SK-N-SH (cell line): ENCODE measurements around the gene TRIP10. TPM values are rescaled to one million over a fixed set of nuclear protein-coding genes. Genes with fewer than 3 reads are reported as not detected.
A peak's percentile ranks its signal among the peaks of the same experiment; 100 is the strongest.

Experiments
- CTCF ChIA-PET: fragments of 300-600, 350-600 bp; formaldehyde crosslinking; extraction: SDS; loops from one replicate; lab custom pipeline; 2021; lab: Yijun Ruan, JAX
- POLR2A ChIA-PET: fragments of 350-600 bp; sonication (Branson Sonifier 250); formaldehyde crosslinking; extraction: SDS; loops from one replicate; lab custom pipeline; 2020; ENCODE audit warnings: antibody characterized with exemption, inconsistent platforms; lab: Yijun Ruan, JAX
- DNase-seq: peaks from one replicate; pipeline ENCODE4 v3.0.0; 2012
- H2AFZ ChIP-seq: fragments of 200-600 bp; sonication (generic); 2 replicates; pipeline ENCODE4 v1.8.1; 2016; ENCODE audit warnings: antibody characterized with exemption, mild to moderate bottlenecking, low read depth
- H3F3A ChIP-seq: fragments of 200-600 bp; sonication (generic); replicated peaks from 2 replicates; pipeline ENCODE3; 2016; ENCODE audit warnings: antibody characterized with exemption, mild to moderate bottlenecking; ENCODE audit not compliant: insufficient read depth
- H3K27ac ChIP-seq, 2 experiments: fragments of 200-500 bp in 1 of 2; fragments of 200-600 bp in 1 of 2; sonication (Bioruptor generic) in 1 of 2; sonication (generic), shearing (Covaris generic) in 1 of 2; 2 replicates each; pipeline versions ENCODE4 v1.5.1 to v1.6.1; 2014 to 2016; ENCODE audit warnings: low read depth in 2 of 2, inconsistent platforms in 1 of 2, low read length in 1 of 2, mild to moderate bottlenecking in 1 of 2, mixed read lengths in 1 of 2
- H3K27me3 ChIP-seq: fragments of 200-600 bp; sonication (generic), shearing (Covaris generic); 2 replicates; pipeline ENCODE4 v1.6.1; 2016; ENCODE audit warnings: mixed run types; ENCODE audit not compliant: insufficient read depth
- H3K36me3 ChIP-seq, 2 experiments: fragments of 200-500 bp in 1 of 2; fragments of 200-600 bp in 1 of 2; sonication (Bioruptor generic) in 1 of 2; sonication (generic) in 1 of 2; replicated peaks in 1 of 2; 2 replicates each; pipeline versions ENCODE3 to v1.5.1; 2014 to 2016; ENCODE audit warnings: low read length in 1 of 2, mild to moderate bottlenecking in 1 of 2; ENCODE audit not compliant: insufficient read depth in 2 of 2, control insufficient read depth in 1 of 2
- H3K4me1 ChIP-seq, 2 experiments: fragments of 200-500 bp in 1 of 2; fragments of 200-600 bp in 1 of 2; sonication (Bioruptor generic) in 1 of 2; sonication (generic), shearing (Covaris generic) in 1 of 2; 2 replicates each; pipeline versions ENCODE4 v1.5.1 to v1.6.1; 2014 to 2016; ENCODE audit warnings: low read depth in 1 of 2, low read length in 1 of 2, mixed run types in 1 of 2; ENCODE audit not compliant: insufficient read depth in 2 of 2, control insufficient read depth in 1 of 2
- H3K4me2 ChIP-seq: fragments of 200-600 bp; sonication (generic), shearing (Covaris generic); 2 replicates; pipeline ENCODE4 v1.6.1; 2017; ENCODE audit warnings: mixed run types
- H3K4me3 ChIP-seq, 2 experiments: fragments of 200-500 bp in 1 of 2; fragments of 200-600 bp in 1 of 2; sonication (Bioruptor generic) in 1 of 2; sonication (generic), shearing (Covaris generic) in 1 of 2; 2 replicates each; pipeline versions ENCODE4 v1.5.1 to v1.8.1; 2014 to 2016; ENCODE audit warnings: low read depth in 2 of 2, inconsistent platforms in 1 of 2, low read length in 1 of 2, mild to moderate bottlenecking in 1 of 2, mixed read lengths in 1 of 2, moderate library complexity in 1 of 2
- H3K79me2 ChIP-seq: fragments of 200-600 bp; sonication (generic); 2 replicates; pipeline ENCODE4 v1.8.1; 2017; ENCODE audit warnings: mild to moderate bottlenecking; ENCODE audit not compliant: insufficient read depth
- H3K9ac ChIP-seq: fragments of 200-600 bp; sonication (generic); 2 replicates; pipeline ENCODE4 v1.6.1; 2017; ENCODE audit warnings: mixed run types
- H3K9me2 ChIP-seq: fragments of 200-600 bp; sonication (generic); 2 replicates; pipeline ENCODE4 v1.6.1; 2017; ENCODE audit warnings: mixed run types
- H3K9me3 ChIP-seq: fragments of 200-600 bp; sonication (generic); 2 replicates; pipeline ENCODE4 v1.6.1; 2017; ENCODE audit warnings: mixed run types, mild to moderate bottlenecking, moderate library complexity
- H4K20me1 ChIP-seq: fragments of 200-600 bp; sonication (generic); 2 replicates; pipeline ENCODE4 v1.6.1; 2017; ENCODE audit warnings: mild to moderate bottlenecking, mixed run types; ENCODE audit not compliant: insufficient read depth
- EP300 ChIP-seq, 2 experiments: IDR thresholded peaks; 2 replicates each; pipeline versions ENCODE4 v1.4.0 to v1.6.1; 2012; ENCODE audit warnings: borderline replicate concordance in 1 of 2, low read depth in 1 of 2, low read length in 1 of 2
- EZH2phosphoT487 ChIP-seq: fragments of 200-600 bp; sonication (generic); IDR thresholded peaks from 2 replicates; pipeline ENCODE4 v1.6.1; 2017; ENCODE audit warnings: low read depth, mixed run types, mild to moderate bottlenecking, antibody characterized with exemption, moderate library complexity, borderline replicate concordance
- JUND ChIP-seq: IDR thresholded peaks from 2 replicates; pipeline ENCODE4 v1.4.0; 2012
- MEF2A ChIP-seq: IDR thresholded peaks from 2 replicates; pipeline ENCODE4 v1.4.0; 2012; ENCODE audit warnings: low read depth, borderline replicate concordance
- NFIC ChIP-seq: IDR thresholded peaks from 2 replicates; pipeline ENCODE4 v1.4.0; 2012; ENCODE audit warnings: borderline replicate concordance
- NRF1 ChIP-seq: IDR thresholded peaks from 2 replicates; pipeline ENCODE4 v1.6.1; 2012; ENCODE audit warnings: low read depth, mild to moderate bottlenecking, low read length
- POLR2AphosphoS5 ChIP-seq: IDR thresholded peaks from 2 replicates; pipeline ENCODE4 v1.6.1; 2012; ENCODE audit warnings: low read depth, low read length
- RFX5 ChIP-seq: IDR thresholded peaks from 2 replicates; pipeline ENCODE4 v1.6.1; 2012; ENCODE audit warnings: mild to moderate bottlenecking, improper control_type of control experiment, low read length
- SIN3A ChIP-seq: IDR thresholded peaks from 2 replicates; pipeline ENCODE4 v1.6.1; 2012; ENCODE audit warnings: low read depth, mild to moderate bottlenecking, low read length, moderate library complexity, borderline replicate concordance
- SMC3 ChIP-seq: IDR thresholded peaks from 2 replicates; pipeline ENCODE4 v1.6.1; 2012; ENCODE audit warnings: low read depth, low read length, improper control_type of control experiment
- TAF1 ChIP-seq: IDR thresholded peaks from 2 replicates; pipeline ENCODE4 v1.6.1; 2012; ENCODE audit warnings: low read depth, mild to moderate bottlenecking, low read length, moderate library complexity, borderline replicate concordance
- TEAD4 ChIP-seq: IDR thresholded peaks from 2 replicates; pipeline ENCODE4 v1.4.0; 2012; ENCODE audit warnings: mild to moderate bottlenecking, borderline replicate concordance; ENCODE audit not compliant: insufficient read depth
- WGBS: methylation state at CpG from one replicate; pipeline ENCODE4 v1.1.6; 2017; ENCODE audit warnings: low lambda C conversion rate; 5-methylcytosine and 5-hydroxymethylcytosine counted together
- polyA plus RNA-seq, 3 experiments: library from polyadenylated mRNA; depleted of rRNA; stranded (reverse); fragments of >200 nt; gene quantifications; 2 replicates each; pipeline ENCODE4 v1.2.3, GENCODE V29; 2012
- TF ChIP-seq, protein P1 (sequence below): fragments of 150-350 bp; IDR thresholded peaks from 2 replicates; pipeline ENCODE4 v1.6.1; 2016; ENCODE audit warnings: mild to moderate bottlenecking, low read depth, low read length
- TF ChIP-seq, protein P2 (sequence below): IDR thresholded peaks from 2 replicates; pipeline ENCODE4 v1.4.0; 2012; ENCODE audit warnings: low read depth, borderline replicate concordance
- TF ChIP-seq, protein P3 (sequence below): IDR thresholded peaks from 2 replicates; pipeline ENCODE4 v1.4.0; 2012; ENCODE audit warnings: low read depth

TRIP10 gene
- polyA plus RNA-seq, 1 of the 3 experiments (the other 2 are of a cell fraction): 42.9 TPM

GRCh38 chr19:6731822-6732221 is 7.7 kb upstream of the TRIP10 start:
- TF ChIP-seq JUND (no peak), NRF1 (no peak), TEAD4 (no peak), EZH2phosphoT487 (no peak), POLR2AphosphoS5 (no peak), MEF2A (no peak)
- TF ChIP-seq, protein P1, sequence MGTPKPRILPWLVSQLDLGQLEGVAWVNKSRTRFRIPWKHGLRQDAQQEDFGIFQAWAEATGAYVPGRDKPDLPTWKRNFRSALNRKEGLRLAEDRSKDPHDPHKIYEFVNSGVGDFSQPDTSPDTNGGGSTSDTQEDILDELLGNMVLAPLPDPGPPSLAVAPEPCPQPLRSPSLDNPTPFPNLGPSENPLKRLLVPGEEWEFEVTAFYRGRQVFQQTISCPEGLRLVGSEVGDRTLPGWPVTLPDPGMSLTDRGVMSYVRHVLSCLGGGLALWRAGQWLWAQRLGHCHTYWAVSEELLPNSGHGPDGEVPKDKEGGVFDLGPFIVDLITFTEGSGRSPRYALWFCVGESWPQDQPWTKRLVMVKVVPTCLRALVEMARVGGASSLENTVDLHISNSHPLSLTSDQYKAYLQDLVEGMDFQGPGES: no peak
- Histone ChIP-seq H3K36me3 (peaks cover 0 to 5% of the 10 kb centered on the region in 2 experiments), H4K20me1 (no peaks in the 10 kb centered on the region), H3K9me2 (no peaks in the 10 kb centered on the region), H3K4me3 (no peak overlapping the region), H3K9me3 (no peaks in the 10 kb centered on the region), H2AFZ (no peak overlapping the region), H3K27me3 (no peaks in the 10 kb centered on the region), H3K4me2 (no peak overlapping the region), H3K27ac (no peak overlapping the region), H3K79me2 (peaks cover 11% of the 10 kb centered on the region), H3K4me1 (peaks cover 8 to 9% of the 10 kb centered on the region in 2 experiments; a peak in 2 of 4 replicates), H3F3A (peaks cover 7% of the 10 kb centered on the region), H3K9ac (no peak overlapping the region)
- ChIA-PET POLR2A (no interaction called here), CTCF (no interaction called here)
- whole genome bisulfite sequencing: 93% methylated on average over 21 of the region's 22 CpGs
- DNase-seq: peak; percentile 9

DNA sequence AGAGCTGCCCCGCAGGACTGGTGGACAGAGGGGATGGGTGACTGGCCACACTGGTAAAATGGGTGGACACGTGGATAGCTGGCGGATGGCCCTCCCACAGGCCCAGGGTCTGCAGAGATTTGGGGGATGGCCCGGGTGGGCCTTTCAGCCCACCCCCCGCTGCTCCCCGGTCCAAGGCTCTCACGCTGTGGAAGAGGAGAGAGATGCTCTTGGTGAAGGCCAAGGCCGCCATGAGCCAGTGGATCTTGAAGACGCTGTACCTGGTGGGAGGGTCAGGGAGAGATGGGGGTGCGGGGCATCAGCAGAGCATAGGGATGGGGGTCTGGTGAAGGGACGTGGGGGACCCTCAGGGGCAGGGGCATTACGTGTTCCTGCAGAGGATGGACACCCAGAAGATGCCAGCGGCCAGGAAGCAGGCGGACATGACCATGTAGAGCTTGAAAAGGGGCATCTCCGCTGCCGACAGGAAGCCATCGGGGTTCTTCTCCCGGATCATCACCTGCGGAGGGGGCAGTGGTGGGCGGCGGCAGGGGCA is 6.6 kb upstream of the TRIP10 start:
- H3K9ac ChIP-seq: no peak overlapping the region
- peaks cover 0 to 5% of the 10 kb centered on the region in 2 experiments for H3K36me3 ChIP-seq
- H2AFZ ChIP-seq: no peak overlapping the region
- H4K20me1 ChIP-seq: no peaks in the 10 kb centered on the region
- H3K27ac ChIP-seq: no peak overlapping the region
- WGBS: 89% methylated on average over 14 of the region's 21 CpGs
- no peaks in the 10 kb centered on the region for H3K27me3 ChIP-seq
- peak; percentile 20 for DNase-seq
- H3K4me3 ChIP-seq: no peak overlapping the region
- POLR2A ChIA-PET: no interaction called here
- H3F3A ChIP-seq: peaks cover 9% of the 10 kb centered on the region
- CTCF ChIA-PET: interaction anchor here (0.6 to 1.2 kb wide), 5 partner anchors 8 to 130 kb away, joined by 3 to 4 read pairs (median 3); no protein-coding TSS in a partner anchor
- no peaks in the 10 kb centered on the region for H3K9me3 ChIP-seq
- H3K4me2 ChIP-seq: no peak overlapping the region
- TF ChIP-seq MEF2A (no peak), JUND (no peak), NFIC (no peak), TAF1 (no peak), RFX5 (no peak), EP300 (IDR thresholded peaks at IDR 0.05; ENCODE audit: borderline replicate concordance in 1 of 2, low read depth in 1 of 2, low read length in 1 of 2) (no peak), SIN3A (no peak), SMC3 (no peak), POLR2AphosphoS5 (no peak)
- TF ChIP-seq, protein P2, sequence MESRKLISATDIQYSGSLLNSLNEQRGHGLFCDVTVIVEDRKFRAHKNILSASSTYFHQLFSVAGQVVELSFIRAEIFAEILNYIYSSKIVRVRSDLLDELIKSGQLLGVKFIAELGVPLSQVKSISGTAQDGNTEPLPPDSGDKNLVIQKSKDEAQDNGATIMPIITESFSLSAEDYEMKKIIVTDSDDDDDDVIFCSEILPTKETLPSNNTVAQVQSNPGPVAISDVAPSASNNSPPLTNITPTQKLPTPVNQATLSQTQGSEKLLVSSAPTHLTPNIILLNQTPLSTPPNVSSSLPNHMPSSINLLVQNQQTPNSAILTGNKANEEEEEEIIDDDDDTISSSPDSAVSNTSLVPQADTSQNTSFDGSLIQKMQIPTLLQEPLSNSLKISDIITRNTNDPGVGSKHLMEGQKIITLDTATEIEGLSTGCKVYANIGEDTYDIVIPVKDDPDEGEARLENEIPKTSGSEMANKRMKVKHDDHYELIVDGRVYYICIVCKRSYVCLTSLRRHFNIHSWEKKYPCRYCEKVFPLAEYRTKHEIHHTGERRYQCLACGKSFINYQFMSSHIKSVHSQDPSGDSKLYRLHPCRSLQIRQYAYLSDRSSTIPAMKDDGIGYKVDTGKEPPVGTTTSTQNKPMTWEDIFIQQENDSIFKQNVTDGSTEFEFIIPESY: no peak
- TF ChIP-seq, protein P3, sequence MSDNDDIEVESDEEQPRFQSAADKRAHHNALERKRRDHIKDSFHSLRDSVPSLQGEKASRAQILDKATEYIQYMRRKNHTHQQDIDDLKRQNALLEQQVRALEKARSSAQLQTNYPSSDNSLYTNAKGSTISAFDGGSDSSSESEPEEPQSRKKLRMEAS: no peak
- H3K9me2 ChIP-seq: no peaks in the 10 kb centered on the region
- peaks cover 8 to 9% of the 10 kb centered on the region in 2 experiments; a peak in 3 of 4 replicates for H3K4me1 ChIP-seq
- peaks cover 11% of the 10 kb centered on the region for H3K79me2 ChIP-seq
